GM18861 (cell line): ENCODE data around the gene IRS1.

ENCODE experiments used
- ATAC-seq: cut with Tn5 transposase; IDR thresholded peaks from one replicate; pipeline ENCODE4 v1.9.1; 2021; ENCODE audit not compliant: unreplicated experiment

IRS1 gene

DNA sequence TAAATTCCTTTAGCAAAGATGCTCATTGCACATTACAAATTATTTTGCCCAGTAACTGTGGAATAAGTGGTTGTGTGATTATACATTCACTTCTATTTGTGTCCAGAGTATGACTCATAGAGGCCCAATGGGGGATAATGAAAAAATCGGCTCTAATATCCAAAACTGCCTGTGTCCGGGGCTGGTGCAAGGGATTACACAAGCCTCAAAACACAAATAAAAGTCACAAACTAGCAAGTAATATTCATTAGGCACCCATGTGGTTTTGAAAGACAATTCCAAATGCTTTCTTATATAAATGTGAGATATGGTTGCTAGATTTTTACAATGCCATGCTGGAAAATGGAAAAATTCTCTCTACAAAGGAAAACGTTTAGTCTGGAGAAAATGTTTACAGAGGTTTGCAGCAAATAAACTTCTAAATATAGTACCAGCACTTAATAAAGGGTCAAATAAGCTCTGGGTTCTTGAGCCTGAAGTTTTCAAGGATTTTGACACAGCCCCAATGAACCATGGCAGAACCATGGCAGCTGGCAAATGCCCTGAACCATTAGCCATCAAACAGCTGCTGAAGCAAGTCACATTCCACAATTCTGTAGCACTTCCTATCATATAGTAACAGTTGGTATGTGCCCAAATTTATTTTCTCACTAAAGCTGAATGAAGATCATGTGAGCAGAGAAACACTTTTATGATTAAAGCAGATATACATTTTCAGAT, 40.5 kb downstream of the IRS1 start:
- ATAC-seq, result no peak

DNA sequence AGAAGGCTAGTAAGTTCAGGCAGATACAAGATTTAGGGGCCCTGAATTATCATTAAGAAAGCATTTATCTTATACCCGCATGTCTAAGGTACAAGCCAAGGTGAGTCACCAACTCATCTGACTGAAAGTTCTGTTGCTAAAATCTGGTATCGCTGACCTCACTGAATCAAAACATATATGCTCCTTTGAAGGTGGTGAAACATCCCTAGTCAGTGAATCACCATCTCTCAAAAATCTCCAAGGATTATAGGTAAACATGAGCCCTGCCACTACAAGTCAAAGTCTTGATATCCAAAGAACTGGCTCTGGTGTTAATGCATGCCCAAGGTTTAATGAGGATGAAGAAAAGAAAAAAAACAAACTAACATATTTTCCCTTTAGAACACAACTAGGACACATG, 43.5 kb downstream of the IRS1 start:
- ATAC-seq, result no peak

- no peak for ATAC-seq
Observed at GRCh38 chr2:226755631-226756030, 44.0 kb downstream of the IRS1 start.

GRCh38 chr2:226754821-226755604, 44.6 kb downstream of the IRS1 start:
- no peak for ATAC-seq

GRCh38 chr2:226752887-226753286, 46.7 kb downstream of the IRS1 start:
- no peak for ATAC-seq

GRCh38 chr2:226747288-226747687, 52.3 kb downstream of the IRS1 start:
- ATAC-seq, result no peak

GRCh38 chr2:226746196-226746800, 53.3 kb downstream of the IRS1 start:
- ATAC-seq, result no peak

DNA sequence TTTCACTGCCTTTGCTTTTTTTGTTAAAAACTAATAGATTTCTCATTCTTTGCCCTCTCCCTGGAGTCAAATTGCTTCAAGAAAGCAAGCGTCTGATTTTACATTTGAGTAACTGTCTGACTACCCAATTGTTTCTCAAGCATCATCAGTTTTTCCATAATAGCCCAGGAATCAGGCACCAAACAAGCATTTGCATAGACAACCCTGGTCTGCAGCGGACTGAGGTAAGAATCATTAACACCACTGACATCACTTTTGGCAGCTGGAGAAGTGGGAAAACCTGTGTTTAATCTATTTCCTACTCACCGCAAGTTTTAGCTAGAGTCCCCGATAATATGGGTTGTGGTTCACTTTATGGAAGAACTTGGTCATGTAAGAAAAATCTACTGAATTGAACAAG, 55.7 kb downstream of the IRS1 start:
- no peak for ATAC-seq

DNA sequence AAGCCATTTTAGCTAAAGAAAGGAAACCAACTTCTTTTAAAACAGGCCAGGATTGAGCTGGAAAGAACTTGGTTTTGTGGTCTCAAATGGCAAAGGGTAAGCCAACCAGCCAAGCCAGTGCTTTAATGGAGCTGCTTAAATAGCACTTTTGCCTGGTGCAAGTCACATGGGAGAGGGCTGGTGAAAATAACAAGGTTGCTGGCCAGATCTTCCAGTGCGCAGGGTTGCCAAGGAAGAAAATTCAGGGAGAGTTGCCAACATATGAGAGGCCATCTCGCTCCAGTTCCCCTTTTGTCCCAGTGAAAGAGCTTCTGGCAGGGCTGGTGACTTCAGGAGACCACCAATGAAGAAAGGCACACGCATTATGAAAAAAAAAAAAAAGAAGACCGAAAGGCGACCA, 57.3 kb downstream of the IRS1 start:
- no peak for ATAC-seq

DNA sequence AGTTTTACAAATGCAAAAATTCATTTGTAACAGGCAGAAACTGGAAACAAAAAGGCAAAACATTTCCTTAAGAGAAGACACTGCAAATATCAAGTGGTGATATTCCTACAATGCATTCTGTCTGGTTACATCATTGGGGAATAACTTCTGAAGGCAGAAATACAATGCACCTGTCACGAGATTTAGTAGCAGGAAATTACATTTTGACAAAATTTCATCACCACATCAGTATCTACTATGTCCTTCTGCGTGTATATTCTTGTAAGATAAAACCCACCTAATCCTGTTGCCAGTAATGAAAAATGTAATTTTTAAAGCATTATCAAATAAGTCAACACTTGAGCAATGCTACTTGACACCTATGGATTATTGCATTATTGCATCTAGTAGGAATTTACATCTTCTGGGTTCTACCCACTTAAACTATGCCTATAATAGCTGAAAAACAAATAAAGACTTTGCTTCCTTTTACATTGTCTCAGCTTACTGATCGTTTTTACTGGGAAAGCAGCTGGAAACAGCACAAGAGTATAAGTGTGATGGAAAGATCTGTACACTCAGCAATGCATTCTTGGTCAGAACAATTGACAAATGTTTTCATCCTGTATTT, 59.5 kb downstream of the IRS1 start:
- ATAC-seq, result no peak

DNA sequence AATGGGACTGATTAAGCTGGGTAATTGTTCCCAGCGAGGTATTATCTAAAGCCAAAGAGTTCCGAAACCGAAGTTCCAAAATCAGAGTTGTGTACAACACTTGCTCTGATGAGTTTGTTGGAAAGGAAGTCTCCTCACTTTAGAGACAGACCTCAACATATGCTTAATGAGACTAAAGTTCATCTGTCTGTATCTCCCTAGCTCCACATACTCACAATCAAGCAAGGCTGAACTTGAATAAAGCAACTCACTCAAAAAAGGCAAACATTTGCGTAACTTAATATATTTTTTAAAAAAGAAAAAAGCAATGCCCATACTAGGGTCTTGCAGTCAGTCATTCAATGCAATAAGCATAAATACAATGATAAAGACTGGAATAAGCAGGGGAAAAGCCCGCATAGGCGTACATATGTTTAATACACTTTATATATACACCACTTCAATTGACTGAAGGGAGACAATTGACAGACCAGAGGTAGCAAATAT, 60.0 kb downstream of the IRS1 start:
- no peak for ATAC-seq

- no peak for ATAC-seq
Observed at GRCh38 chr2:226738821-226739544, 60.6 kb downstream of the IRS1 start.

GRCh38 chr2:226738191-226738820, 61.3 kb downstream of the IRS1 start:
- ATAC-seq, result no peak

- ATAC-seq, result no peak
Observed at GRCh38 chr2:226736382-226736781, 63.2 kb downstream of the IRS1 start.

- ATAC-seq, result no peak
Observed at GRCh38 chr2:226733927-226734564, 65.6 kb downstream of the IRS1 start.

DNA sequence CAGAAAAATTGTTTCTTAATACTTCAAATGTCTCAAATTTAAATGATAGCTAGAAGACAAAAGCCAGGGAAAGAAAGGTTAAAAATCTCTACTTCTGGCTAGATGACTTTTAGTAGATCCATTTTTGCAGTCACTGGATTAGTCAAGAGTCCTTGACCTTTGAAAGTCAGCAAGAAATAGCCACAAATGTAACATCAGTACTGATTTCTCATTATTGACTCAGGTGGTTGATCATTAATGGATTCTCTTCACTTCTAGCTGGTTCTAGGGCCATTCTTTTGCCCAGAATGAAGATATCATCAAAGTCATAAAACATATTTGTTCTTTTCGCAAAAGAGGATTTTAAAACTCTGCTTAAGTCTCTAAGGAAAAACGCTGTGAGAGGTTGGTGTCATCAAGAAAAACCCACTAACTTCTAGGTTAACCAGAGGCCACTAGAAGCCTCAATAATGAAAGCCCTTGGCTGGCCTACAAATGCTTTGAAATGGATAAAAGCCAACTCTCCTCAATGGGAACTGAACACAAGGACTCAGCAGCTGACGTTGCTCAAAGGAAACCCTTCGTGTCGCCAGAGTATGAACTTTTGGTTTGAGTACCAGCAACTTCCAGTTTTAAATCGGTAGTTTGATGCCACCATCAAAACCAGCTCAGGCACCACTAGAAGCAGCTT, 66.3 kb downstream of the IRS1 start:
- peak; percentile 63 for ATAC-seq

DNA sequence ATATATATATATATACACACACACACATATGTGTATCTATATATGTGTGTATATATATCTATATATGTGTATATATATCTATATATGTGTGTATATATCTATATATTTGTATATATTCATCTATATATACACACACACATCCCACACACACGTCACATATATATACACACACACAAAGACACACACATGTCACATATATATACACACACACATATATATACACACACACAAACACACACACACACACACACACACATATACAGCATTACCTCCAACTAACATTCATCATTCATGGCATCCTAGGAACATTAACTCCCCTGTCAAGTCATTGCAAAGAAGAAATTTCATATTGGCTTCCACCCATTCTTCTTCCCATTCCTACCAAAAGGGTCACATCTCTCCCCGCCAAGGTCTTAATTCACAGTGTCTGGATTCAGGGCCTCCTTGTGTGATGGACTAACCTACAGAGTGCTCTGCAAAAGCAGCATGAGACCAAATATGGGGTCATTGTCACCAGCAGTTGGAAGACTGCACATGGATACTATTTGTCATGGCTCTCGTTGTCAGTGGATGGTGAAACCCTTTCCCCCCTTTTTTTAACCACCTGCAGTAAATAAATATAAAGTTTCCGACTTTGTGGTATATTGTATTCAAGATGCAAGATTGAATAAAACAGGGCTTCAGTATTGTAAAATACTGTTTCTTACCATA, 67.0 kb downstream of the IRS1 start:
- ATAC-seq, result no peak

DNA sequence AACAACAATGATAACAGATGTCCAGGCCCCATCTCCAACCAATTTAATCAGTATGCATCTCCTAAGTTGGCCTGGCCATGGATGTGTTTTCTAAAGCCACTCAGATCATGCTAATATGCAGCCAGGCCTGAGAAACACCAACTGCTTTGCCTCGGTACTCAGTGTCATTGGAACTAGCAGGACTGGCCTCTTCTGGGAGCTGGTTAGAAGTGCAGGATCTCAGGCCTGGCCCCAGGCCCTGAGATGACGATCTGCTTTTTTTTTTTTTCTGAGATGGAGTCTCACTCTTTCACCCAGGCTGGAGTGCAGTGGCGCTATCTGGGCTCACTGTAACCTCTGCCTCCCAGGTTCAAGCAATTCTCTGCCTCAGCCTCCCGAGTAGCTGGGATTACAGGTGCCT, 69.1 kb downstream of the IRS1 start:
- ATAC-seq, result no peak

DNA sequence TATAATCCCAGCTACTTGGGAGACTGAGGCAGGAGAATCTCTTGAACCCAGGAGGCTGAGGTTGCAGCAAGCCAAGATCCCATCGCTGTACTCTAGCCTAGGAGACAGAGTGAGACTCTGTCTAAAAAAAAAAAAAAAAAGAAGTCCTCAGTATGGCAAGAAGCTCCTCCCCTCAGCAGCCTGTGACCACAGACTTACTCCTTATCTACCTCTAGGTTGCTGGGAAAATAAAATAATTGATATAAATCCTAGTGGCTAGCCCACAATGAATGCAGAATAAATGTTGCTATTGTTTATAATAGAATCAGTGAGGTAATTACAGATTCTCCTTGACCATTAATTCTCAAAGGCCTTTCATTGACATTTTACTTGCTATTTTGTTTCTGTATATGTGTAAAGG, 70.6 kb downstream of the IRS1 start:
- ATAC-seq, result no peak
